SKM-1 (cell line): ENCODE measurements around the gene MRPL16.
"Not testable (repeated sequence)": the region's sequence is repeated elsewhere in the genome, so short reads cannot be mapped to it uniquely, and the experiment has no call there.

Experiments
- DNase-seq: peaks from one replicate; lab custom pipeline; 2025; ENCODE audit not compliant: unreplicated experiment; lab: John Stamatoyannopoulos, UW

Gene MRPL16

DNA sequence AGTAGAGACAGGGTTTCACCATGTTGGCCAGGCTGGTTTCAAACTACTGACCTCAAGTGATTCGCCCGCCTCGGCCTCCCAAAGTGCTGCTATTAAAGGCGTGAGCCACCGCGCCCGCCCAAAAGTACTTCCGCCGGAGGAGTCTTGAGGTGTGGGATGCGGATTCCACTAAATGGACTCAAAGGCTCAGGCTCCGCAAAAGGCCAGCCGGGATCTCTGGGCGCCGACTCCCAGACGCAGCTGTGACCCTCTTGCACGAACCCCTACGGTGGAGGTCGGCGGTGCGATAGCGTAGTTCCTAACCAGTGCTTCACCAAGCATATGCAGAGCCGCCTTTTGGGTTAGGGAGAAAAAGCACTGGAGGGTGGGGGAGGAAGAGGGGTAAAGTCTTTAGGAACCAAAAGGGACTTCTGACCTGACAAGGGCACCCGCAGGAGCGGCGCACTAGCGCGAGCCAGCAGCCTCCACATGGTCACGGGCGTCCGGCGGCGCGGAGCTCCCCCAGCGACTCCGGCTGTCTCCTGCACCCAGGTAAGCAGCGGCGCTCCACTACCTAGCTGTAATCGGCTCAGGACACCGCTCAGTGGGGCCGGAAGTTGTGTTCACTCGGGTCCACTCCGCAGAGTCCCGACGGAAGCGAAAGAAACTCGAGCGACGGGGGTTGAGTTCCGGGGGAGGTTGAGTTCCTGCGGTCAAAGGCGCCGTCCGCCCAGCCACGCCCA lies at the start of gene MRPL16:
Gene MRPL16 (minus strand): TSS at position 590 of the 722 bp plus-strand sequence. CDS start 120 bp downstream, at position 470.
- DNase-seq = peak; percentile 79

DNA sequence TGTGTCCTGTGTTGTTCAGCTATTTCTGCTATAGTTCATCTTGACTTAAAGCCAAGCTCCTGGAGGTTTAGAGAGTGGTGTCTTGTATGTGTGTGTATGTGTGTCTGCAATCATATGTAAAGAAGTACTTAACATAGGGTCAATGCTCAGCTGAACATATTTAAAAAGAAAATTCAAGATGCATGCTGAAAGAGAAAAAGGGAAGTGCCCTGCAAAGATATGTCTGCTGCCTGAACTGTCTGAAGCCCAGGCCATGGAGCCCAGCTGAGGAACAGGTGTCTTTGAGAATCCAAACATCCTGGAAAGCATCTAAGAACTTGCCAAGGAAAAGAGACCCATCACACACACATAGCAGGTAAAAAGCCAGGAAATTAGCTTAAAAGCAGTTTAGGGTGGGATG lies 49.1 kb upstream of the MRPL16 start:
- no peak for DNase-seq

DNA sequence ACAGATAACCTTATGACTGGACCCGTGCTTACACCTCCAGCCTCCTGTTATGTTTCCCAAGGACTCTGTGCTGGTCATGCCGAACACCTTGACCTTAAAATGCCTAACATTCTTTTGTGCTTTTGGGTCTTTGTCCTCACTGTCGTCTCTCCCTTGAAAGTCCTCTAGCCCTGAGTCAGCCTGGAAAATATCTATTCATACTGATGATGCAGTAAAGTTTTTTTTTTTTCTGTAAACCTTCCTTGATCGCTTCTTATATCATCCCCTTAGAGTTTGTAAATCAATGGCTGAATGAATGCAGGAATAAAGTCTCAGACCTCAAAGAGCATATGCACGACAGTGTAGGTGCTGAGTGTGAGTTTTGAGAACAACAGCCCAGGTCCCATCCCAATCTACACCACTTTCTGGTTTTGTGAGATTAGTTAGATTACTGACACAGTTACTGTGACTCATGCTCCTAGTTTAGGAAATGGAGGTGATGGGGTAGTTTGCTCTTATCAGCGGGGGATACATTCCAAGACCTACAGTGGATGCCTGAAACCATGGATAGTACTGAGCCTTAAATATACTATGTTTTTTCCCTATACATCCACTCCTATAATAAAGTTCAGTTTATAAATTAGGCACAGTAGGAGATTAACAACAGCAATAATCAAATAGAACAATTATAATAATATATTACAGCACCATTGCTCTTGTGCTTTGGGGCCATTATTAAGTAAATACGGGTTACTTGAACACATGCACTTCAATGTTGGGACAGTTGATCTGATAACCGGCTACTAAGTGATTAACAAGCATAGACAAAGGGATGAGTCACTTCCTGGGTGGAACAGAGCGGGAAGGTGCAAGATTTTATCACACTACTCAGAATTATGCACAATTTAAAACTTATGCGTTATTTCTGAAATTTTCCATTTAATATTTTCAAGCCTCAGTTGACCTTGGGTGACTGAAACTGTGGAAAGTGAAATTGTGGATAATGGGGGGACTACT lies 47.2 kb upstream of the MRPL16 start:
- no peak for DNase-seq

DNA sequence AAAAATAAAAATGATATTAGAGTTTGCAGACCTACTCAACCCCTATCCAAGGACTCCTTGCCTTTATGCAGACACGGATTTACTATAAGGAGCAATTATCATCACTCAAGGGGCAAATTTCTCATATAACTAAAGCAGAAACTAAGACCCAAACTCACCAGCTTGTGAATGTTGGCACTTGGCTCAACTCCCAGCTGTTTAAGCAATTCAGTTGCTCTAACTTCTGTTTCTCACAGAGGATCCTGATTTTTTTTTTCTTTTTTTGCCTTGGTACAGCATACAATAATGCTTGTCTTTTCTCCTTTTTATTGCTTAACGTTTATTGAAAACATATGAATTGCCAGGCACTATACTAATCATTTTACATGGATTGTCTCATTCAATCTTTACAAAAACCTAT lies 44.3 kb upstream of the MRPL16 start:
- no peak for DNase-seq

DNA sequence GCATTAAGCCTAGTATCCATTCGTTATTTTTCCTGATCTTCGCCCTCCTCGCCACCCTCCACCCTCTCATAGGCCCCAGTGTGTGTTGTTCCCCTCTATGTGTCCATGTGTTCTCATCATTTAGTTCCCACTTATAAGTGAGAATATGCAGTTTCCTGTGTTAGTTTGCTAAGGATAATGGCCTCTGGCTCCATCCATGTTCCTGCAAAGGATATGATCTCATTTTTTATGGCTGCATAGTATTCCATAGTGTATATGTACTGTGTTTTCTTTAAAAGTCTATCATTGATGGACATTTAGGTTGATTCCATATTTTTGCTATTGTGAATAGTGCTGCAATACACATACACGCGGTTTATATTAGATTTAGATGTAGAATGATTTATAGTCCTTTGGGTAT lies 40.8 kb upstream of the MRPL16 start:
- DNase-seq = not testable (repeated sequence)

DNA sequence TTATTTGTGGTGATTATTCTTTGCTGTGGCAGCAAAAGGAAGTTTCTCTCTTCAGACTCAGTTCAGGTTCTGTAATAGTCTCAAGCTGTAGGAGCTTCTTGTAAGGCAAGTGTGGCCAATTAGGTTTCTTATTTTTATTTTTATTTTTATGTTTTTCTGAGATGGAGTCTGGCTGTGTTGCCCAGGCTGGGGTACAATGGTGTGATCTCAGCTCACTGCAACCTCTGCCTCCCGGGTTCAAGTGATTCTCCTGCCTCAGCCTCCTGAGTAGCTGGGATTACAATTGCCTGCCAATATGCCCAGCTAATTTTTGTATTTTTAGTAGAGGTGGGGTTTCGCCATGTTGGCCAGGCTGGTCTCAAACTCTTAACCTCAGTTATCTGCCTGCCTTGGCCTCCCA lies 39.0 kb upstream of the MRPL16 start:
- not testable (repeated sequence) for DNase-seq

DNA sequence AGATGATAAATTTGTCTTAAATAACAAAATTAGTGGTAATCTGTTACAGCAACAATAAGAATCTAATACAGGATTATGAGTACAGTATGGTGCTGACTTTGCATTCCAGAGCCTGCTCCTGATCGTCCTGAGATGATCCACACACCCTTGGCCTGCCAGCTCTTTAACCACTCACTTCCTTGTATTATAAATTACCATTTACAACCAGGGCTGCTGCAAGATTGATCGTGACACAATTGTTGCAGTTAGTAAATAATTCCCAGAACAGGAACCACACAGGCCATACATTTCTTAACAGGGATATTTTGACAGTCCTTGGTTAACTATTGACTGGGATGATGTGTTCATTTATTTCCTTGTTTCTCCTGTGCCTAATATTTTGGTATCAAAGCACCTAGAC lies 38.6 kb upstream of the MRPL16 start:
- DNase-seq = no peak

DNA sequence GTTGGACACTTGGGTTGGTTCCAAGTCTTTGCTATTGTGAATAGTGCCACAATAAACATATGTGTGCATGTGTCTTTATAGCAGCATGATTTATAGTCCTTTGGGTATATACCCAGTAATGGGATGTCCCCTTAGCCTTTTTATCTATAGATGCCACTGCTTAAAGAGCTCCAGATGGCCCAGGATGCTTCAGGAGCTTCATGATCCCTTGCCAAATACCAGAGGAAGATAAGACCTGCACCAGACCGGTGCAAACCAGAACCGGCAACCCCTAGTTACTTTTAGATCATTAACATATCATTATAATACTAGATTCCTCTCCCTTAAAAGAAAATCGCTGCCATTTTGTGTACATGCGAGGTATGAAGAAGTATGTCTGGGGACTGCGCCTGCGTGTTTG lies 37.9 kb upstream of the MRPL16 start:
- not testable (repeated sequence) for DNase-seq

DNA sequence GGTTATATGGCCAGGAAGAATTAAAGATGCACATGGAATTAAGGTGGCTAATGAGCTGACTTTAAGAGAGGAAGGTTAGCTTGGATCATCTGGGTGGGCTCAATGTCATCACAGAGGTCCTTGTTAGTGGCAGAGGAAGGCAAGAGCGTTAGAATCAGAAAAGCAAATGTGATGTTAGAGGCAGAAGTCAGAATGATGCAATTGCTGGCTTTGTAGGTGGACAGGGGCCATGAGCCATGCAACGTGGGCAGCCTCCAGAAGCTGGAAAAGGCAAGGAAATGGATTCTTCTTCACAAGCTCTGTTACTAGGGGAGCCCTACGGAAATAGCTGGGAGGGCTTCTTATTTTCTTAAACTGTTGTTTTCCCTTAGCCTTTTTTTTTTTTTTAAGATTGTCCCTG lies 37.0 kb upstream of the MRPL16 start:
- no peak for DNase-seq

DNA sequence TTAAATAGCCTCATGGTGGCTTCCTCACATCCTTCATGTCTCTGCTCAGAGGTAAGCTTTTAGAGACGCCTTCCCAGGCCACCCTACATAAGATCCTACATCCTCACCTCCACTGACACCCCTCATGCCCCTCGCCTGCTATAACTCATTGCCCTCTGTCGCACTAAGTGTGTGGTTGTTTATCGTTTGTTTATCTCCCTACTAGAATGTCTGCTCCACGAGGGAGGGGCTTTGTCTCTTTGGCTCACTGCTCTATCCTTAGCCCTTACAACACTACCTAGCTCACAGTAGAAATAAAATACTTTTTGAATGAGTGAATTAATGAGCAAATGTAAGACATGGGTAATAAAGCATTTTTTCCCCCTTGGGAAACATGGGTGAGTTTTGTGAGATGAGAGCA lies 36.0 kb upstream of the MRPL16 start:
- no peak for DNase-seq

DNA sequence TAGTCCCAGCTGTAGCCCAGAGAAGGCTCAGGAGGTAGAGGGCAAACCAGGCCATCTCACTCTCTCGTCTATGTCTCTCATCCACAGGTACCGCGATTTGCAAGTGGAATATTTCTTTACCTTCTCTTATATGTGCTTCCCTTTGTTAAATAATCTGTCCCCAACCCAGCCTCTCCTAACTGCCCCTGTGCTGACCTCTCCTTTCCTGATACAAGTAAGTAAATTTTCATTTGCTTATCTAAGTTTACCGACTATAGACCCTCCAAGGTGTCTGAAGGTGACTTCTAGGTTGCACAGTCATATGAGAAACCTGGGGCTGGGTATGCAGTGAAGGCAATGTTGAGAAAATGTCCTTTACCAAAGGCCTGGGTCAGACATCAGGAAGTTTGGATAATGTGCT lies 34.8 kb upstream of the MRPL16 start, which contains the start of gene CBLIF:
Gene CBLIF (minus strand): TSS at position 101 of the 400 bp plus-strand sequence. CDS start 46 bp downstream, at position 55.
- DNase-seq = no peak

DNA sequence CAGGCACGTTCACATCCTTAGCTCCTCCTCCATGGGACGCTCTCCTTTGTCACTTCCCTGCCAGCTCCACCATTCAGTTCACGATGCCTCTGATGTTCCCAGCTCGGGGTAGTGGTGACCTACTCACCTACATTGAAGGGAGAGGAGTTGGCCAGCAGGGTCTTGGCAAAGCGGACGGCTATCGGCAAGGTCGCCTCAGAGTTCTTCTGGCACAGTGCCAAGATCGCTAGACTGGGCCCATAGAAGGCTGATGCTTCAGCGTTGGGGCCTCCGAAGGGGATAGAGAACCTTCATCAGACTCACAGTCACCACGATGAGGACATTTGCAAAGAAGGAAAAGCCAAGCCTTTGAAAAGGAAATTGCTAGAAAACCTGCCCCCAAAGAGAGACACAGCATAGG lies 31.7 kb upstream of the MRPL16 start:
- DNase-seq = no peak

DNA sequence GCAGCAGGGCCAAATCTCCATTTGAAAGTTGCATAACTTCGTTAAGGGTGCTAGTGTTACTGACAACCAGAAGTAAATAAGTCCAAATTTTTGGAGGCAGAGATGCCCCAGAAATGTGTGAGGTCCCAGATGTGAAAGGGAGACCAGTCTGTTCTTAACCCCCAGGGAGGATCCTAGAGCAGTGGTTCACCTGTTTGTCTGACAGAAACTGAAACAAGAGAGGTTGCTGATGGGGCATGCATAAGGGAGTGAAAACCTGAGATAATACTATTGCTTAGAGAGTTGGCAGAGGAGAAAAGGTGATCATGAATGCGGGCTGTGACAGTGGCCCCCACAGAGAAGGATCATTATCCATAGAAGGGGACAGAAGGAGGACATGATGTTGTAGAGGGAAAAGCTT lies 30.9 kb upstream of the MRPL16 start:
- DNase-seq = no peak

DNA sequence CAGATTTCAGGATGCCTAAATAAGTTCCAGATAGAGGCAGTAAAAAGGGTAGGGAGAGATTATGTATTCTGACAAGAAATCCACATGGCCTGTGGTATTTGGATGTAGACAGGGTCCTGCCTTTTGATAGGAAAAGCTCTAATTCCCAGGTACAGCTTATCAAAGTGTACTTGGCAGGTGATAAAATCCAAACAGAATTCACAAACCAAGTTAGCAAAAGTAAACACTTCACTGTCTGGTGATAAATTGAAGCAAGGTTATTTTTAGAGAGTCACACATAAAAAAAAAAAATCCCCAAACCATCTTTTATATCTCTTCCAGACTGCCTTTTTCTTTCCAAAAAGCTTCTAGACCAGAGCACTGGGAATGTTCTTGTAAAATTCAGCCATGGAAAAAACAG lies 29.0 kb upstream of the MRPL16 start:
- no peak for DNase-seq

DNA sequence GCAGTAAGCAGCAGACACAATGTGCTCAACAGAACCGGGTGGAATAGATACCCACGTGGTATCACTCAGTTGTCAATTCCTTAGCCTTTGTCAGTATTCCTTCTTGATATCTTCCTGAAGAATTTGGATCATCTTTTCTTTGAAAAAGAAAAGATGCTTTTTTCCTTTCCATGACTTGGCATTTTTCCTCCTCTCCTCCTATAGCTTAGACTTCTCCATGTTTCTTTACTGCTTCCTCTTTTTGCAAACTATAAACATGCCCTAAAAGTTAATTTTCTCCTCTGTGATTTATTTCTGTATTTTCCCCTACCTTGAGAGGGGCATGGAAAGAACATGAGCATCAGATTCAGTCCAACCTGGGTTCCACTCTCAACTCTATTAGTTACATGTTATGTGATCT lies 23.0 kb upstream of the MRPL16 start:
- no peak for DNase-seq

DNA sequence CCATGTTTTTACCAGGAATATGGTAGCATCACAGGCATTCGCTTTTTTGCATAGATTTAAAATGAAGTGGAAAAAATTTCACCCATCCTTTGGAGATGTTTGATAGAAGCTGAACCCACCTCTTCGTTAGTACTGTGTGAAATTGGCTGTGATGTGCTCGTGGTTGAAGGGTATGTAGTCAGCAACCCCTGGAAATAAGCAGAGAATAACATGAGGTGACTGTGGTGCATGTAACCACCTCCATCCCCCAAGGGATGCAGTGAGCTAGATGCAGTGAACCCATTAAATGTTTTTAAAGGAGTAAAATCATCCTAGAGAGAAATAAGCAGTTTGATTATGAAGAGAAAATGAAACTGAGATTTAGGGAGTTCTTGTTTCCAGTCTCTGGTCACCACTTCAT lies 18.8 kb upstream of the MRPL16 start:
- no peak for DNase-seq

DNA sequence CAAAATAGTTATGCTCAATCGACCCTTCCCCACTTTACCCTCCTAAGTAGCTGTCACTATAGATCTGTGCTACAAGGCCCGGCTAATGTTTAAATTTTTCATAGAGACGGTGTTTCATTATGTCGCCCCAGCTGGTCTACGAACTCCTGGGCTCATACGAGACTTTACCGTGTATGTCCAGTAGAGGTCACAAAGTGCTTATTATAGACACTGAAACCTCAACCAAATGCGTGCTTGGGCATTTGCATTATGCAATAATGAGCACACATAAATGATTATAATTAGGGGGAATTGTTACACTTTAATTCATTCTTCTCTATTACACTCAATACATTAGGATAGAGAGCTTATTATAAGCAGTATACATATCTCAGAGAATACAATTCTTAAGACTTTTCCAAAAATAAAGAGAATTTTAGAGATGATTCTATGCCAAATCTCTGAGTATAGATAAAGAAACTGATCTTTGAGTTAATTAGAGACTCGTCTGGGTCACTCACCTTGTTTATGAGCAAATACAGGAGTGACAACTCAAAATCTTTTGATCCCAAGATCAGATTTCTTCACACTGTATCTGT lies 12.5 kb upstream of the MRPL16 start:
- peak; percentile 50 for DNase-seq

DNA sequence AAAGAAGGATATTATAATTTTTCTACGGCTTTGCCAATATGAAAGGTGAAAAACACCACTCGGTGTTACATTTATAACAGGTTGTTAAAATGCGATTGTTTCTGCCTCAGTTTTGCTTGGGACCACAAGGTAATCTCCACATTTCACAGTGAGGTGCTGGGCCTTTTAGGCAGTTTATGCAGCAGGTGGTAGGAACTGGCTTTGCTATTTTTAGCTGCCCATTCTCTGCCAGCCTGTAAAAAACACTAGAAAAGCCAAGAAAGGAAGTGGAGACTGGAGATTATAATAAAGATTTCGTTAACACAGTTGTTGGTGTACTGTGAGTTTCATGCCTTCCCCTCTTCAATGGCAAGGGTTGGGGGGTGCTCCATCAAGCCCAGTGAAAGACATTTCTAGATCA lies 8.0 kb upstream of the MRPL16 start:
- no peak for DNase-seq

DNA sequence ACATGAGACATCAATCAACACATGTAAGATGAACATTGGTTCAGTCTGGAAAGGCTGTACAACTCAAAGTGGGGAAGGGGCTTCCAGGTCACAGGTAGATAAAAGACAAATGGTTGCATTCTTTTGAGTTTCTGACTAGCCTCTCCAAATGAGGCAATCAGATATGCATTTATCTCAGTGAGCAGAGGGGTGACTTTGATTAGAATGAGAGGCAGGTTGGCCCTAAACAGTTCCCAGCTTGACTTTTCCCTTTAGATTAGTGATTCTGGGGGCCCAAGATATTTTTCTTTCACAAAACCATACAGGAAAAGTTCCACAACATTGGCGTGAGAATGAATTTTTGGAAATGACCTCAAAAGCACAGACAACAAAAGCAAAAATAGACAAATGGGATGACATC lies 5.9 kb upstream of the MRPL16 start:
- DNase-seq = not testable (repeated sequence)

DNA sequence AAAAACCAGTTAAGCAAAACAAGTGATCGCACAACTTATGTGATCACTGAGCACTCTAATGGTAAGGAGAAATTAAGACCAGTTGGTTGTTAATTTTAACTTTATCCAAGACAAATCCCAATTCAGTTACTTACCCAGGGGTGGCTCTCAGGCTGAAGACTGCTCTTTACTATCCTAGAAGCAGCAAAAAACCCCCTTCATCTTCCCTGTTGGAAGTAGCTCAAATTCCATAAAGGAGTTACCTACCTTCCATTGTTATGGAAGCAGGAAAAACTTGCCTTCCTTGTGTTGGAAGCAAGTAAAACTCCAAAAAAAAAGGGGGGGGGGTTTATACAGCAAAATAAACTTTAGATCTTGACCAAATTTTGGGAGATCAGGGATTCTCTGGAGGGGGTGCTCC lies 5.2 kb upstream of the MRPL16 start:
- DNase-seq = no peak

DNA sequence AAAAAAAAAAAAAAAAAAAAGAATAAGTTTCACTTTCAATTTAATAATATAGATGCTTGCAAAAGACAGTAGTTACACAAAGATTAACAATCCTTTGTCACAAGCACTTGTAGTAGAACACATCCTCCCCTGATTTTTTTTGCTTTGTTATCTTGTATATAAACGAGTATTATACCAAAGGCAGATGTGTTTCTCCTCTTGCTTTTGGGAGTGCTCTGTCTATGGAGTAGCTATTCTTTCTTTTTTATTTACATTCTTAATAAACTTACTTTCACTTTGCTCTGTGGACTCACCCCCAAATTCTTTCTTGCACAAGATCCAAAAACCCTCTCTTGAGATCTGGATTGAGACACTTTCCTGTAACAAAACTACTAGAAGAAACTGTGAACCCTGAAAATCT lies 3.4 kb upstream of the MRPL16 start:
- DNase-seq = no peak

DNA sequence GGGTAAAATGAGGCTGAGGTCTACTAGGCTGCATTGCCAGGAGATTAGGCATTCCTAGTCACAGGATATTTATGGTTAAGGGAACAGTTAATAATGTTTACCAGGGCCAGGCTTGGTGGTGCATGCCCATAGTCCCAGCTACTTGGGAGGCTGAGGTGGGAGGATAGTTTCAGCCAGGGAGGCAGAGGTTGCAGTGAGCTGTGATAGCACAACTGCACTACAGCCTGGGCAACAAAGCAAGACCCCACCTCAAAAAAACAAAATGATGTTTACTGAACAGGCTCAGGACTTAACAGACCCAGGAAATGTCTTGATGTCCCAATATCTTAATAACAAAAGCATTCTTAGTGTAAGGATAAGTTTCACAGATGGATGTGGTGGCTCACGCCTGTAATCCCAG lies 2.8 kb upstream of the MRPL16 start:
- DNase-seq = no peak
